ENCODE results near the gene AGA.

Gene AGA

DNA sequence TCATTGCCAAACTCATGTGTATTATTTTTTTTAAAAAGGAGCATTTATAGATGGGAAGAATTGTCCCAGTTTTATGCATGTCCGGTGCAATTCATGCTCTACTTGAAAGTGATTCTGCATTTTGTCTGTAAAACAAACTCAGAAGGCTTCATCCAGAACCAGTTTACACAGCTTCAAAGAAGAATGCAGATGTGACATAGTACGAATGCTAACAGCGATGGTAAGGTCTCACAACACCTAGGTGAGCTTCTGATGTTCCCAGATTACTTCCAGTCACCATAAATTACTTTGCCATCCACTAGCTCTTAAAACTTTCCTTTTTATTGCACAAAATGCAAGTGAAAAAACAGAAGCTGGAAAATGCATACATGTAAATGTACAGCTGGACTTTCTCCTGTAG lies 41.5 kb upstream of the AGA start:
- TF ChIP-seq, protein P1, sequence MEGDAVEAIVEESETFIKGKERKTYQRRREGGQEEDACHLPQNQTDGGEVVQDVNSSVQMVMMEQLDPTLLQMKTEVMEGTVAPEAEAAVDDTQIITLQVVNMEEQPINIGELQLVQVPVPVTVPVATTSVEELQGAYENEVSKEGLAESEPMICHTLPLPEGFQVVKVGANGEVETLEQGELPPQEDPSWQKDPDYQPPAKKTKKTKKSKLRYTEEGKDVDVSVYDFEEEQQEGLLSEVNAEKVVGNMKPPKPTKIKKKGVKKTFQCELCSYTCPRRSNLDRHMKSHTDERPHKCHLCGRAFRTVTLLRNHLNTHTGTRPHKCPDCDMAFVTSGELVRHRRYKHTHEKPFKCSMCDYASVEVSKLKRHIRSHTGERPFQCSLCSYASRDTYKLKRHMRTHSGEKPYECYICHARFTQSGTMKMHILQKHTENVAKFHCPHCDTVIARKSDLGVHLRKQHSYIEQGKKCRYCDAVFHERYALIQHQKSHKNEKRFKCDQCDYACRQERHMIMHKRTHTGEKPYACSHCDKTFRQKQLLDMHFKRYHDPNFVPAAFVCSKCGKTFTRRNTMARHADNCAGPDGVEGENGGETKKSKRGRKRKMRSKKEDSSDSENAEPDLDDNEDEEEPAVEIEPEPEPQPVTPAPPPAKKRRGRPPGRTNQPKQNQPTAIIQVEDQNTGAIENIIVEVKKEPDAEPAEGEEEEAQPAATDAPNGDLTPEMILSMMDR (conservative IDR thresholded peaks at IDR 0.05), result no peak
- H3K27ac ChIP-seq, result no peak overlapping the region

DNA sequence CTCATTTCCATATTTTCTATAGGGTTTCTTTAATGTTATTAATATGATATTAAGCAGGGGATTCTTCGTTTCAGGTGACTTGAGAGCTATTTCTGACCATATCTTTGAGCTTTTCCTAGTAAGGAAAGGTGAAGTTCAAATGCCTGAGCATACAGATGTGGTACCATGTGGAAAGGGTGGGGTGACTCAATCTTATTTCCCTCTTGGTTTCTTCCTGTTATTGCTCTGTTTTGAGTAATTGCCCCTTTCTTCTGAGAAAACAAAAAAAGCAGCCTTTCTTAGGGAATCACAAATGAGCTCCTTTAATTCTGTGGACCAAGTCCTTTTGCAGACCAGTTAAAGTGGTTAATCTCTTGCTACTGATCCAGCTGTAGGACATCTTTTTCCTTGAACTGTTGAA lies 41.0 kb upstream of the AGA start:
- TF ChIP-seq, protein P1 (conservative IDR thresholded peaks at IDR 0.05), result no peak
- no peak overlapping the region for H3K27ac ChIP-seq

DNA sequence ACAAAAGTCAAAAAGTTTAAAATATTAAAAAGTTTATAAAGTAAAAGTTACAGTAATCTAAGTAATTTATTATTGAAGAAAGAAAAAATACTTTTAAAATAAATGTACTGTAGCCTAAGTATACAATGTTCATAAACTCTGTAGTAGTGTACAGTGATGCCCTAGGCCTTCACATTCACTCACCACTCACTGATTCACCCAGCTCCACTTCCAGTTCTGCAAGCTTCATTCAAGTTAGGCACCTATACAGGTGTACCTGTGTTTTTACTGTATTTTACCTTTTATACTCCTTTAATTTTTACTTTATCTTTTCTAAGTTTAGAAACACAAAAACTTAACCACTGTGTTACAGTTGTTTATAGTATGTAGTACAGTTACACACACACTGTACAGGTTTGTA lies 40.1 kb upstream of the AGA start:
- TF ChIP-seq, protein P1 (conservative IDR thresholded peaks at IDR 0.05), result no peak
- H3K27ac ChIP-seq, result no peak overlapping the region

DNA sequence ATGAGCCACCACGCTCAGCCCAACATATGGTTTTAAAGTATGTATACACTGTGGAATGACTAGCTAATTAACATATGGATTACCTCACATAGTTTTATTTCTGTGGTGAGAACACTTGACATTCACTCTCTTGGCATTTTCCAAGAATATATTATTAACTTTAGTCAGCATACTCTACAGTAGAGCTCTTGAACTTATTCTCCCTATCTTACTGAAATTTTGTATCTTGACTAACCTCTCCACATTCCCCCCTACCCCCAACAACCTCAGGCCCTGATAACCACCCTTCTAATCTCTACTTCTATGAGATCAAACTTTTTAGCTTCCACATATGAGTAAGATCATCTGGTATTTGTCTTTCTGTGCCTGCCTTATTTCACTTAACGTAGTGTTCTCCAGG lies 38.6 kb upstream of the AGA start:
- TF ChIP-seq, protein P1 (conservative IDR thresholded peaks at IDR 0.05), result no peak
- H3K27ac ChIP-seq, result no peak overlapping the region

DNA sequence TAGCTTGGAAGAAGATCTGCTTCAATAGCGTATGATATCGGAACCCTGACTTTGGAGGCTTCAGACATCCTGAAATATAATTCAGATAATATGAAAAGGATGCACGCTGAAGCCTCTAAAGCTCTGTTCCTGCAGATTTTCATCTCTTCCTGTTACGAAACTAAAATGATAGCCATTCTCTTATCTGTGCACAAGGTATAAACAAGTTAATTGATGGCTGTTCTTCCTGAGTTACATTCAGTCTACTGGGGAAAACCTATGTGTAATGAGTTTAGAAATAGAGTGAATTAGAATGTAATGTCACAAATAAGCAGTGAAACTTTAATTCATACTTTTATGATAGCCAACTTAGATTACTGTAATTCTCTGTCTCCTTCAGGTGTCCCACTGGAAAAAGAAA lies 36.8 kb upstream of the AGA start:
- TF ChIP-seq, protein P1 (conservative IDR thresholded peaks at IDR 0.05), result no peak
- no peak overlapping the region for H3K27ac ChIP-seq

DNA sequence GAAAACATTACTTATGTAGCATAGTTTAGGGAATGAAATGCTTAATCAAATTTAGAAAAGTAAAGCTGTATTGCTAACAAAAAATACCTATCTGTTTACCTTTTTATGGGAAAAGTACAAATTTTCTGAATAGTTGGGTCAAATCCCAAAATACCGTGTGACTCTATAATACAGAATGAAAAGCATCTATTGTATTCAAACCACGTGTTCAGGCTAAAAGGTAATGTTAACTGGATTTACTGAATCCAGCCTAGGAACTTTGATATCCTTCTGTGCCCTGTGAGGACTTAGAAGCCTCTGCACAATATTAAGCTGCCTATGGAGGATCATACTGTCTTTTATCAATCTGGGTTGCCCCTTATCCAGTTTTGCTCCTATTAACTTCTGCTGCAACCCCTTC lies 36.3 kb upstream of the AGA start:
- TF ChIP-seq, protein P1 (conservative IDR thresholded peaks at IDR 0.05), result no peak
- no peak overlapping the region for H3K27ac ChIP-seq

DNA sequence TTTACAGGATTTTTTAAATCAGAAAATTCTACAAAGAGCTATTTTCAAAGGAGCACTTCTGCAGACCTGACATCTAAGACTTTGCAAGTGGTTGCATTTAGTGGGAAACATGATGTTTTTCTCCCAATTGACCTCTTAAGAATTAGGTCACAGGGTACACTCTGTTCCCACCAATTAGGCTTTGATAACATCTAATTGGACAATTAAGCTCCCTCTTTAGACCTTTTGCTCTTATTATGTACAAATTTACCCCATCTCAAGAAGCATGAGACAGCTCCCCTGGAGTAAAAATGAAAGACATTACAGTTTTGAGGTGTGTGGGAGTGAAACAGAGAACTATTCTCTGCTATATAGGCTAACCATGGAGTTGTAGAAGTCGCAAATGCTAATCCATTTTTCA lies 31.8 kb upstream of the AGA start:
- TF ChIP-seq, protein P1 (conservative IDR thresholded peaks at IDR 0.05), result no peak
- no peak overlapping the region for H3K27ac ChIP-seq

DNA sequence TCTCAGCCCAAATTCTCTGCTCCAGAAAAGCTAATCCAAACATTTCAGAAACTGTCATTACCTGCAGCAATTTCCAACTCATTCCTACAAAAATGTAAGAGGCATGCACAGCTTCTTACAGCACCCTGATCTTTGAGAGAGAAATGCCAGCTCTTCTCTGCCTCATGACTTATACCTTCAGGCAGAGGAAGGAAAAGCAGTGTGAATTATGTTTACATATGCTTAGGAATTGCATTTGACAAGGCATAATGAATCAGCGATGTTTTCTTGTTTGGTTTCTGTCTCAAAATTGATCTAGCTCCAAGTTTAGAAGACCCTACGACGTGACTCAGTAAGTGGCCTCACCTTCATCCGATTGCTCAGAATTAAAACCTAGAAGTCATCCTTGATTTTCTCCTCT lies 21.8 kb upstream of the AGA start:
- TF ChIP-seq, protein P1 (conservative IDR thresholded peaks at IDR 0.05), result no peak
- no peak overlapping the region for H3K27ac ChIP-seq

Measured in VCaP (cell line).